GM23338 (cell line): ENCODE data around the gene RMI2. TPM values are rescaled to one million over a fixed set of nuclear protein-coding genes. Genes with fewer than 3 reads are reported as not detected.

Experiments
- CREB1 ChIP-seq: fragments of 250-450 bp; sonication (Bioruptor Pico); IDR thresholded peaks from 2 replicates; pipeline ENCODE4 v1.5.0; 2020; ENCODE audit warnings: low read depth, mild to moderate bottlenecking, moderate library complexity
- polyA plus RNA-seq: library from polyadenylated mRNA; unstranded; fragments of >200 nt; fragmentation: Nextera tagmentation; extraction: Ambion mirVana; gene quantifications from 2 replicates; pipeline ENCODE4 v1.2.1, GENCODE V29; 2016
- total RNA-seq: library from RNA; depleted of rRNA; stranded (reverse); fragments of >200 nt; shearing (Covaris generic); gene quantifications from 2 replicates; pipeline ENCODE4 v1.2.3, GENCODE V29; 2014
- TF ChIP-seq, protein P1 (sequence below): fragments of 250-450 bp; sonication (Bioruptor Pico); IDR thresholded peaks from 2 replicates; pipeline ENCODE4 v1.5.0; 2020; ENCODE audit warnings: mild to moderate bottlenecking, moderate library complexity
- TF ChIP-seq, protein P2 (sequence below), 2 experiments: fragments of 200-600 bp in 1 of 2; sonication (generic) in 1 of 2; conservative IDR thresholded peaks; 2 replicates each; pipeline versions ENCODE4 v1.5.1 to v1.6.1; 2016 to 2017; ENCODE audit warnings: antibody characterized with exemption in 2 of 2, low read depth in 2 of 2, mild to moderate bottlenecking in 2 of 2, moderate library complexity in 1 of 2
- TF ChIP-seq, protein P3 (sequence below): IDR thresholded peaks from one replicate; pipeline ENCODE4 v1.6.1; 2018; ENCODE audit warnings: antibody characterized with exemption; ENCODE audit not compliant: unreplicated experiment

RMI2 gene
- total and polyA plus RNA-seq, 2 experiments from 2014 or later, result 98.2 to 108 TPM

DNA sequence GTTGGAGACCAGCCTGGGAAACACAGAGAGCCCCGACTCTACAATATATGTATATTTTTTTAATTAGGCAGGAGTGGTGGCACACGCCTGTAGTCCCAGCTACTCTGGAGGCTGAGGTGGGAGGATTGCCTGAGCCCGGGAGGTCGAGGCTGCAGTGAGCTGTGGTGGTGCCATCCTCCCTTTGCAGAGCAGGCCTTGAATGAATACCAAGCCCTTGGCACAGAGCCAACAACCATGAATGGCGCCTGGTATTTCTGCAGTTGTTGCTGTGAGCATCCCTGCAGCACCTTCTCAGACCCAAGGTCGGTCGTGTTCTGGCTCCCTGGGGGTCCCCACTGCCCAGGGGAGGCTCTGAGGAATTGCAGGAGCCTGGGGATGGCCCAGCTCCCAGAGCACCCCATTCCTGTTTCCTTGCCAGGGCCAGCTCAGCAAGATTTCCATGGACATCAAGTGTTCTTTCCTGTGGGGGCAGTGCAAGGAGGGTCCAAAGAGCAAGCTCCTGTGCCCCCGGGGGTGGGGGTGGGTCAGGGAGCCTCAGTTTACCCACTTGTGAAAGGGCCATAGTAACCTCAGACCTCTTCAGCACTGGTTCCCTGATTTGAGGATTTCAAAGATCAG is 25.6 kb upstream of the RMI2 start (continued):
- TF ChIP-seq, protein P1, sequence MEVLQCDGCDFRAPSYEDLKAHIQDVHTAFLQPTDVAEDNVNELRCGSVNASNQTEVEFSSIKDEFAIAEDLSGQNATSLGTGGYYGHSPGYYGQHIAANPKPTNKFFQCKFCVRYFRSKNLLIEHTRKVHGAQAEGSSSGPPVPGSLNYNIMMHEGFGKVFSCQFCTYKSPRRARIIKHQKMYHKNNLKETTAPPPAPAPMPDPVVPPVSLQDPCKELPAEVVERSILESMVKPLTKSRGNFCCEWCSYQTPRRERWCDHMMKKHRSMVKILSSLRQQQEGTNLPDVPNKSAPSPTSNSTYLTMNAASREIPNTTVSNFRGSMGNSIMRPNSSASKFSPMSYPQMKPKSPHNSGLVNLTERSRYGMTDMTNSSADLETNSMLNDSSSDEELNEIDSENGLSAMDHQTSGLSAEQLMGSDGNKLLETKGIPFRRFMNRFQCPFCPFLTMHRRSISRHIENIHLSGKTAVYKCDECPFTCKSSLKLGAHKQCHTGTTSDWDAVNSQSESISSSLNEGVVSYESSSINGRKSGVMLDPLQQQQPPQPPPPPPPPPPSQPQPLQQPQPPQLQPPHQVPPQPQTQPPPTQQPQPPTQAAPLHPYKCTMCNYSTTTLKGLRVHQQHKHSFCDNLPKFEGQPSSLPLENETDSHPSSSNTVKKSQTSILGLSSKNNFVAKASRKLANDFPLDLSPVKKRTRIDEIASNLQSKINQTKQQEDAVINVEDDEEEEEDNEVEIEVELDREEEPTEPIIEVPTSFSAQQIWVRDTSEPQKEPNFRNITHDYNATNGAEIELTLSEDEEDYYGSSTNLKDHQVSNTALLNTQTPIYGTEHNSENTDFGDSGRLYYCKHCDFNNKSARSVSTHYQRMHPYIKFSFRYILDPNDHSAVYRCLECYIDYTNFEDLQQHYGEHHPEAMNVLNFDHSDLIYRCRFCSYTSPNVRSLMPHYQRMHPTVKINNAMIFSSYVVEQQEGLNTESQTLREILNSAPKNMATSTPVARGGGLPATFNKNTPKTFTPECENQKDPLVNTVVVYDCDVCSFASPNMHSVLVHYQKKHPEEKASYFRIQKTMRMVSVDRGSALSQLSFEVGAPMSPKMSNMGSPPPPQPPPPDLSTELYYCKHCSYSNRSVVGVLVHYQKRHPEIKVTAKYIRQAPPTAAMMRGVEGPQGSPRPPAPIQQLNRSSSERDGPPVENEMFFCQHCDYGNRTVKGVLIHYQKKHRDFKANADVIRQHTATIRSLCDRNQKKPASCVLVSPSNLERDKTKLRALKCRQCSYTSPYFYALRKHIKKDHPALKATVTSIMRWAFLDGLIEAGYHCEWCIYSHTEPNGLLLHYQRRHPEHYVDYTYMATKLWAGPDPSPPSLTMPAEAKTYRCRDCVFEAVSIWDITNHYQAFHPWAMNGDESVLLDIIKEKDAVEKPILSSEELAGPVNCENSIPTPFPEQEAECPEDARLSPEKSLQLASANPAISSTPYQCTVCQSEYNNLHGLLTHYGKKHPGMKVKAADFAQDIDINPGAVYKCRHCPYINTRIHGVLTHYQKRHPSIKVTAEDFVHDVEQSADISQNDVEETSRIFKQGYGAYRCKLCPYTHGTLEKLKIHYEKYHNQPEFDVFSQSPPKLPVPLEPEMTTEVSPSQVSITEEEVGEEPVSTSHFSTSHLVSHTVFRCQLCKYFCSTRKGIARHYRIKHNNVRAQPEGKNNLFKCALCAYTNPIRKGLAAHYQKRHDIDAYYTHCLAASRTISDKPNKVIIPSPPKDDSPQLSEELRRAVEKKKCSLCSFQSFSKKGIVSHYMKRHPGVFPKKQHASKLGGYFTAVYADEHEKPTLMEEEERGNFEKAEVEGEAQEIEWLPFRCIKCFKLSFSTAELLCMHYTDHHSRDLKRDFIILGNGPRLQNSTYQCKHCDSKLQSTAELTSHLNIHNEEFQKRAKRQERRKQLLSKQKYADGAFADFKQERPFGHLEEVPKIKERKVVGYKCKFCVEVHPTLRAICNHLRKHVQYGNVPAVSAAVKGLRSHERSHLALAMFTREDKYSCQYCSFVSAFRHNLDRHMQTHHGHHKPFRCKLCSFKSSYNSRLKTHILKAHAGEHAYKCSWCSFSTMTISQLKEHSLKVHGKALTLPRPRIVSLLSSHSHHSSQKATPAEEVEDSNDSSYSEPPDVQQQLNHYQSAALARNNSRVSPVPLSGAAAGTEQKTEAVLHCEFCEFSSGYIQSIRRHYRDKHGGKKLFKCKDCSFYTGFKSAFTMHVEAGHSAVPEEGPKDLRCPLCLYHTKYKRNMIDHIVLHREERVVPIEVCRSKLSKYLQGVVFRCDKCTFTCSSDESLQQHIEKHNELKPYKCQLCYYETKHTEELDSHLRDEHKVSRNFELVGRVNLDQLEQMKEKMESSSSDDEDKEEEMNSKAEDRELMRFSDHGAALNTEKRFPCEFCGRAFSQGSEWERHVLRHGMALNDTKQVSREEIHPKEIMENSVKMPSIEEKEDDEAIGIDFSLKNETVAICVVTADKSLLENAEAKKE (CRISPR knock-in tag), result no peak
- TF ChIP-seq, protein P2, sequence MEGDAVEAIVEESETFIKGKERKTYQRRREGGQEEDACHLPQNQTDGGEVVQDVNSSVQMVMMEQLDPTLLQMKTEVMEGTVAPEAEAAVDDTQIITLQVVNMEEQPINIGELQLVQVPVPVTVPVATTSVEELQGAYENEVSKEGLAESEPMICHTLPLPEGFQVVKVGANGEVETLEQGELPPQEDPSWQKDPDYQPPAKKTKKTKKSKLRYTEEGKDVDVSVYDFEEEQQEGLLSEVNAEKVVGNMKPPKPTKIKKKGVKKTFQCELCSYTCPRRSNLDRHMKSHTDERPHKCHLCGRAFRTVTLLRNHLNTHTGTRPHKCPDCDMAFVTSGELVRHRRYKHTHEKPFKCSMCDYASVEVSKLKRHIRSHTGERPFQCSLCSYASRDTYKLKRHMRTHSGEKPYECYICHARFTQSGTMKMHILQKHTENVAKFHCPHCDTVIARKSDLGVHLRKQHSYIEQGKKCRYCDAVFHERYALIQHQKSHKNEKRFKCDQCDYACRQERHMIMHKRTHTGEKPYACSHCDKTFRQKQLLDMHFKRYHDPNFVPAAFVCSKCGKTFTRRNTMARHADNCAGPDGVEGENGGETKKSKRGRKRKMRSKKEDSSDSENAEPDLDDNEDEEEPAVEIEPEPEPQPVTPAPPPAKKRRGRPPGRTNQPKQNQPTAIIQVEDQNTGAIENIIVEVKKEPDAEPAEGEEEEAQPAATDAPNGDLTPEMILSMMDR (conservative IDR thresholded peaks at IDR 0.05; ENCODE audit: low read depth in 2 of 2), result no peak
- no peak for TF ChIP-seq CREB1 (CRISPR knock-in tag)
- TF ChIP-seq, protein P3, sequence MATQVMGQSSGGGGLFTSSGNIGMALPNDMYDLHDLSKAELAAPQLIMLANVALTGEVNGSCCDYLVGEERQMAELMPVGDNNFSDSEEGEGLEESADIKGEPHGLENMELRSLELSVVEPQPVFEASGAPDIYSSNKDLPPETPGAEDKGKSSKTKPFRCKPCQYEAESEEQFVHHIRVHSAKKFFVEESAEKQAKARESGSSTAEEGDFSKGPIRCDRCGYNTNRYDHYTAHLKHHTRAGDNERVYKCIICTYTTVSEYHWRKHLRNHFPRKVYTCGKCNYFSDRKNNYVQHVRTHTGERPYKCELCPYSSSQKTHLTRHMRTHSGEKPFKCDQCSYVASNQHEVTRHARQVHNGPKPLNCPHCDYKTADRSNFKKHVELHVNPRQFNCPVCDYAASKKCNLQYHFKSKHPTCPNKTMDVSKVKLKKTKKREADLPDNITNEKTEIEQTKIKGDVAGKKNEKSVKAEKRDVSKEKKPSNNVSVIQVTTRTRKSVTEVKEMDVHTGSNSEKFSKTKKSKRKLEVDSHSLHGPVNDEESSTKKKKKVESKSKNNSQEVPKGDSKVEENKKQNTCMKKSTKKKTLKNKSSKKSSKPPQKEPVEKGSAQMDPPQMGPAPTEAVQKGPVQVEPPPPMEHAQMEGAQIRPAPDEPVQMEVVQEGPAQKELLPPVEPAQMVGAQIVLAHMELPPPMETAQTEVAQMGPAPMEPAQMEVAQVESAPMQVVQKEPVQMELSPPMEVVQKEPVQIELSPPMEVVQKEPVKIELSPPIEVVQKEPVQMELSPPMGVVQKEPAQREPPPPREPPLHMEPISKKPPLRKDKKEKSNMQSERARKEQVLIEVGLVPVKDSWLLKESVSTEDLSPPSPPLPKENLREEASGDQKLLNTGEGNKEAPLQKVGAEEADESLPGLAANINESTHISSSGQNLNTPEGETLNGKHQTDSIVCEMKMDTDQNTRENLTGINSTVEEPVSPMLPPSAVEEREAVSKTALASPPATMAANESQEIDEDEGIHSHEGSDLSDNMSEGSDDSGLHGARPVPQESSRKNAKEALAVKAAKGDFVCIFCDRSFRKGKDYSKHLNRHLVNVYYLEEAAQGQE, result no peak
